H1 (cell line): Measurements from ENCODE around the gene CARM1.

Experiments used
- BRCA1 ChIP-seq: IDR thresholded peaks from 2 replicates; pipeline ENCODE4 v1.6.1; 2012; ENCODE audit warnings: low read depth, low read length, improper control_type of control experiment
- FOSL1 ChIP-seq: IDR thresholded peaks from 2 replicates; pipeline ENCODE4 v1.6.1; 2011; ENCODE audit warnings: mild to moderate bottlenecking, low read depth, low read length, moderate library complexity; ENCODE audit not compliant: insufficient read depth
- JUN ChIP-seq: IDR thresholded peaks from 2 replicates; pipeline ENCODE4 v1.6.1; 2011; ENCODE audit warnings: low read depth, mild to moderate bottlenecking, improper control_type of control experiment, low read length
- POLR2AphosphoS5 ChIP-seq: IDR thresholded peaks from 2 replicates; pipeline ENCODE4 v1.6.1; 2011; ENCODE audit warnings: low read depth, low read length
- POU5F1 ChIP-seq: IDR thresholded peaks from 2 replicates; pipeline ENCODE4 v1.6.1; 2011; ENCODE audit warnings: low read depth, mild to moderate bottlenecking, low read length, moderate library complexity
- TAF1 ChIP-seq: IDR thresholded peaks from 2 replicates; pipeline ENCODE4 v1.6.1; 2011; ENCODE audit warnings: mild to moderate bottlenecking, low read depth, low read length
- TF ChIP-seq, protein P1 (sequence below), 3 experiments: IDR thresholded peaks; 1 replicate in 2 of 3; 2 replicates in 1 of 3; pipeline versions ENCODE4 v1.5.1 to v1.6.1; 2011; ENCODE audit warnings: low read length in 3 of 3, mild to moderate bottlenecking in 3 of 3, inconsistent platforms in 2 of 3, low read depth in 1 of 3, moderate library complexity in 1 of 3; ENCODE audit not compliant: insufficient read depth in 1 of 3; ENCODE audit errors: control extremely low read depth in 1 of 3
- TF ChIP-seq, protein P2 (sequence below): IDR thresholded peaks from 2 replicates; pipeline ENCODE4 v1.6.1; 2011; ENCODE audit warnings: low read depth, mild to moderate bottlenecking, low read length; ENCODE audit not compliant: insufficient read depth
- TF ChIP-seq, protein P3 (sequence below): IDR thresholded peaks from 2 replicates; pipeline ENCODE4 v1.6.1; 2012; ENCODE audit warnings: low read length, inconsistent platforms

DNA sequence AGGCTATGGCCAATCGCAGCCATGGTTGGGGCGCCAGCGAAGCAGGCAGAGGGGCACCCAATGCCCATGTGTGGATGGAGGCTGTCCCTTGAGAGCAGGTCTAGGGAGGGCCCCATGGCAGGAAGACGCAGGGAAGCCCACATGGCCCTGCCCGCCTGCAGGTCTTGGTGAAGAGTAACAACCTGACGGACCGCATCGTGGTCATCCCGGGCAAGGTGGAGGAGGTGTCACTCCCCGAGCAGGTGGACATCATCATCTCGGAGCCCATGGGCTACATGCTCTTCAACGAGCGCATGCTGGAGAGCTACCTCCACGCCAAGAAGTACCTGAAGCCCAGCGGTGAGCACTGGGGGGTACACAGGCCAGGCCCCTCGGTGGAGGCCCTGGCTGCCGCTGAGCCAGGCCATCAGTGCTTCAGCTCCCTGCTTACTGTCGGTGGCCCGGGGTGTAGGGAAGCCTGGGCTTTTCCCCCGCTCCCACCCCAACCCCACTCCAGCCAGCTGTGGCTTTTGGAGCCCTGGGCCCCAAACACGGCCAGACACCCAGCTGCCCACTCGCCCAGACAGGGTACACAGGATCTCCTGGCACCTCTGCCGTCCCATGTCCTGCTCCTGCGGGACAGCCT is 42.5 kb downstream of the CARM1 start:
- TF ChIP-seq TAF1 (no peak), POLR2AphosphoS5 (0 out of 2 replicates have a peak, but pooled peaks have one; percentile 6), BRCA1 (no peak), FOSL1 (no peak), JUN (no peak), POU5F1 (no peak)
- TF ChIP-seq, protein P1, sequence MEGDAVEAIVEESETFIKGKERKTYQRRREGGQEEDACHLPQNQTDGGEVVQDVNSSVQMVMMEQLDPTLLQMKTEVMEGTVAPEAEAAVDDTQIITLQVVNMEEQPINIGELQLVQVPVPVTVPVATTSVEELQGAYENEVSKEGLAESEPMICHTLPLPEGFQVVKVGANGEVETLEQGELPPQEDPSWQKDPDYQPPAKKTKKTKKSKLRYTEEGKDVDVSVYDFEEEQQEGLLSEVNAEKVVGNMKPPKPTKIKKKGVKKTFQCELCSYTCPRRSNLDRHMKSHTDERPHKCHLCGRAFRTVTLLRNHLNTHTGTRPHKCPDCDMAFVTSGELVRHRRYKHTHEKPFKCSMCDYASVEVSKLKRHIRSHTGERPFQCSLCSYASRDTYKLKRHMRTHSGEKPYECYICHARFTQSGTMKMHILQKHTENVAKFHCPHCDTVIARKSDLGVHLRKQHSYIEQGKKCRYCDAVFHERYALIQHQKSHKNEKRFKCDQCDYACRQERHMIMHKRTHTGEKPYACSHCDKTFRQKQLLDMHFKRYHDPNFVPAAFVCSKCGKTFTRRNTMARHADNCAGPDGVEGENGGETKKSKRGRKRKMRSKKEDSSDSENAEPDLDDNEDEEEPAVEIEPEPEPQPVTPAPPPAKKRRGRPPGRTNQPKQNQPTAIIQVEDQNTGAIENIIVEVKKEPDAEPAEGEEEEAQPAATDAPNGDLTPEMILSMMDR (IDR thresholded peaks at IDR 0.05; ENCODE audit: control extremely low read depth in 1 of 3, insufficient read depth in 1 of 3, low read depth in 1 of 3, low read length in 3 of 3) = no peak
- TF ChIP-seq, protein P2, sequence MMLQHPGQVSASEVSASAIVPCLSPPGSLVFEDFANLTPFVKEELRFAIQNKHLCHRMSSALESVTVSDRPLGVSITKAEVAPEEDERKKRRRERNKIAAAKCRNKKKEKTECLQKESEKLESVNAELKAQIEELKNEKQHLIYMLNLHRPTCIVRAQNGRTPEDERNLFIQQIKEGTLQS = no peak
- TF ChIP-seq, protein P3, sequence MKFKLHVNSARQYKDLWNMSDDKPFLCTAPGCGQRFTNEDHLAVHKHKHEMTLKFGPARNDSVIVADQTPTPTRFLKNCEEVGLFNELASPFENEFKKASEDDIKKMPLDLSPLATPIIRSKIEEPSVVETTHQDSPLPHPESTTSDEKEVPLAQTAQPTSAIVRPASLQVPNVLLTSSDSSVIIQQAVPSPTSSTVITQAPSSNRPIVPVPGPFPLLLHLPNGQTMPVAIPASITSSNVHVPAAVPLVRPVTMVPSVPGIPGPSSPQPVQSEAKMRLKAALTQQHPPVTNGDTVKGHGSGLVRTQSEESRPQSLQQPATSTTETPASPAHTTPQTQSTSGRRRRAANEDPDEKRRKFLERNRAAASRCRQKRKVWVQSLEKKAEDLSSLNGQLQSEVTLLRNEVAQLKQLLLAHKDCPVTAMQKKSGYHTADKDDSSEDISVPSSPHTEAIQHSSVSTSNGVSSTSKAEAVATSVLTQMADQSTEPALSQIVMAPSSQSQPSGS = no peak
